Amniotic epithelial cell (primary cell): ENCODE measurements around the gene ATRN.
"Not testable (repeated sequence)": the region's sequence is repeated elsewhere in the genome, so short reads cannot be mapped to it uniquely, and the experiment has no call there.

ENCODE experiments used
- DNase-seq: peaks from one replicate; pipeline ENCODE4 v3.0.0-alpha.2; 2010; ENCODE audit warnings: low read depth

The ATRN gene

DNA sequence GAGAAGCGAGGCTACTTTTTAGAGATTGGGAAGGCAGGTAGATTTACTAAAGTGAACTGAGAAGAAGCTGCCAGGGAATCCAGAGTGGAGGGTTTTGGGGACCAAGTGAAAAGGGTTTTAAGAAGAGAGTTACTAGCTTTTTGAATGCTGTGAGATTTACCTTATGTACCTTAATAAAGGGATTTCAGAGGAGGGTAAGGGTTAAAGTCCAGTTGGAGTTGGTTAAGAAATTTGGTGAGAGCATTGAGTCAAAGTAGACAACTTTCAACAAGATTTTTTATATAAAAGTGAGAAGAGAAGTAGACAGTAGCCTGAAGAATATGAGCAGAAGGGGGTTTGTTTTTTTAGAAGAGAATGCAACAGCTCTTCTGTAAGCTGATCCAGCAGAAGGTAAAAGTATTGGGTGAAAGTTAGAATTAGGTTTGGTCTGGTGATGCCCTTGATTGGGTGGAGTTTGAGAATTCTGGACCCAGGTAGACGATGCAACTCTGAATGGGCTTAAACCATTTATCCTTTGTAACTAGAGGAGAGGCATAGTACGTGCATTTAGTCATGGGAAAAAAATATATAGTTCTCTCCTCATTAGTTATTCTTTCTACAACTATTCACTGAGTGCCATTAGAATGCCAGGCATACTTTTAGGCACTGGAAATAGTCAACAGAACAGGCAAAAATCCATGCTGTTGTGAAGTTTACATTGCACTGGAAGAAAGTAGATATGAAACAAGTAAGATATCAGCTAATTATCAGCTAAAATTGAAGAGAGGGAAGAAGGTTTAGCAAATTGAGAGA is 44.8 kb downstream of the ATRN start:
- peak; percentile 37 for DNase-seq

DNA sequence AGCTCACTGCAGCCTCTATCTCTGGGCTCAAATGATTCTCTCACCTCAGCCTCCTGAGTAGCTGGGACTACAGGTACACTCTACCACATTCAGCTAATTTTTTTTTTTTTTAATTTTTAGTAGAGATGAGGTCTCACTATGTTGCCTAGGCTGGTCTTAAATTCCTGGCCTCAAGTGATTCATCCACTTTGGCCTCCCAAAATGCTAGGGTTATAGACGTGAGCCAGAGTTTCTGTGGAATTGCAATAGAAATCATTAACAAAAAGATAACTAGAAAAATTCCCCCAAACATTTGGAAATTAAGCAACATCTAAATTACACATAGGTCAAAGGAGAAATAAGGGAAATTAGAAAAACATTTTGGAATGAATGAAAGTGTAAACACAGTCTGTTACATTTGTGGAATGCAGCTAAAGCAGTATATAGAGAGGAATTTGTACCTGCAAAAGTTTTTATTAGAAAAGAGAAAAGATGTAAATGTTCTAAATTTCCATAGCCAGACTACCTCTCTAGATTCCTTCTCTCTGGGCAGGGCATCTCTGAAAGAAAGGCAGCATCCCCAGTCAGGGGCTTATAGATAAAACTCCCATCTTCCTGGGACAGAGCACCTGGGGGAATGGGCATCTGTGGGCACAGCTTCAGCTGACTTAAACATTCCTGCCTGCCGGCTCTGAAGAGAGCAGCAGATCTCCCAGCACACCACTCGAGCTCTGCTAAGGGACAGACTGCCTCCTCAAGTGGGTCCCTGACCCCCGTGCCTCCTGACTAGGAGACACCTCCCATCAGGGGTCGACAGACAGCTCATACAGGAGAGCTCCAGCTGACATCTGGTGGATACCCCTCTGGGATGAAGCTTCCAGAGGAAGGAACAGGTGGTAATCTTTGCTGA is 51.3 kb downstream of the ATRN start:
- DNase-seq = no peak

DNA sequence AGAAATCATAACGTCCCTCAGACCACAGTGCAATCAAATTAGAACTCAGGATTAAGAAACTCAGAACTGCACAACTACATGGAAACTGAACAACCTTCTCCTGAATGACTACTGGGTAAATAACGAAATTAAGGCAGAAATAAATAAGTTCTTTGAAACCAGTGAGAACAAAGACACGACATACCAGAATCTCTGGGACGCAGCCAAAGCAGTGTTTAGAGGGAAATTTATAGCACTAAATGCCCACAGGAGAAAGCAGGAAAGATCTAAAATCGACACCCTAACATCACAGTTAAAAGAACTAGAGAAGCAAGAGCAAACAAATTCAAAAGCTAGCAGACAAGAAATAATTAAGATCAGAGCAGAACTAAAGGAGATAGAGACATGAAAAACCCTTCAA is 53.9 kb downstream of the ATRN start:
- not testable (repeated sequence) for DNase-seq

DNA sequence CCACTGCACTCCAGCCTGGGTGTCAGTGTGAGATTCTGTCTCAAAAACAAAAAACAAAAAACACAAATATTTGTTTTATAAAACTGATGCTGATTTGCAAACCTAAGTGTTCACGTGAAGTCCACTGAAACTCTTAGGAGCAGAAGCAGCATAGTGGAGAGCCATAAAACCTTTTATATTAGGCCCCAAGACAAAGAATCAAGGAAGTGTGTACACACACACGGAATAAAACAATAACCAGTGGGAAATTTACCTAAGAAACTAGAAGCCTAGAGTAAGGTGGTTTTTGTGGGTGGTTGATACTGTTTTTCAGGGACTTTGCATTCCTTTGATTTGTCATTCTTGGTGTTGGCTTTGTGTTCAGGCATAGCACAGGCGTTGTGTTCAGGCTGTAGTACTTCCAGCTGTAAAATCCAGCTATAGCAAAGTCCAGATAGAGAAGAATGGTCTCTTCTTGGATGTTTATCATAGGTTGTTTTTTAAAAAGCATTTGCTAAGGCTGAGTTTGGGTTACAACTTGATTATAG is 61.3 kb downstream of the ATRN start:
- no peak for DNase-seq

DNA sequence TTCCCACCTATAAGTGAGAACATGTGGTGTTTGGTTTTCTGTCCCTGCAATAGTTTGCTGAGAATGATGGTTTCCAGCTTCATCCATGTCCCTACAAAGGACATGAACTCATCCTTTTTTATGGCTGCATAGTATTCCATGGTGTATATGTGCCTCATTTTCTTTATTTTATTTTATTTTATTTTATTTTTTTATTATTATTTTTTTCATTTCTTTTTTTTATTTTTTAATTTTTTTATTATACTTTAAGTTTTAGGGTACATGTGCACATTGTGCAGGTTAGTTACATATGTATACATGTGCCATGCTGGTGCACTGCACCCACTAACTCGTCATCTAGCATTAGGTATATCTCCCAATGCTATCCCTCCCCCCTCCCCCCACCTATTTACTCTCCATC is 66.9 kb downstream of the ATRN start:
- DNase-seq = not testable (repeated sequence)

DNA sequence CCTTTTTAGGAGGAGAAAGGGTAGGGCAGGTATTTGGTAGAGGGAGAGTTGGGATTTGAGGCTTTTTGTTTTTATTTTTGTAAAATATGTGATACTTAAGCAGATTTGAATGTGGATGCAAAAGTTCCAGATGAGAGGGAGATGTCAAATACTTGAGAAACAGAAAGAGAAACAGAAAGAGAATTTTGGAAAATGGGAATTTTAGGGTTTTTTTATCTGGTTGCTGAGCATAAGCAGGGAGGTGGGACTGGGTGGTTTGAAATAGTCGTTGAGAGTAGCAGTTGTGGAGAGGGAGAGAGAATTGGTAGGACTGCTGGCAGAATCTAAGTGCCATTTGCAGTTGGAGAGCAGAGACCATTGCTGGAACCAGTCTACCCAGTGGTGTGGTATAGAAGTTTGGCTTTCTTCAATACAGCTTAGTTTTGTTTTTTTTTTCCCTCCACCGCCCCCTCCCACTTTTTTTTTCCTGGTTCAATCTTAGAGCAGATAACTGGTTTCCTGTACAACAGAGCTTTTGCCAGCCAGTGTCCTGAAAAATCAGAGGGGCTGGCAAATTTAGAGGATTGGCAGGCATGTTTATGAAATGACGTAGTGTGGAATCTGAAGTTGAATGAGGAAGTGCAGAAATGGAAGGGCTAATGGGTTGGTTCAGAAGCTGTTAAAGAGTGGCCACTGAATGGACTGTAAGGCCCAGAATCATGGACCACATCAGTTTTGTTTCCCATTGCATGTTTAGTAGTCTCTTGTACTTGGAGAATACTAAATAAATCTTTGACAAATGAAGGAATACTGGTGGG is 68.7 kb downstream of the ATRN start:
- no peak for DNase-seq

DNA sequence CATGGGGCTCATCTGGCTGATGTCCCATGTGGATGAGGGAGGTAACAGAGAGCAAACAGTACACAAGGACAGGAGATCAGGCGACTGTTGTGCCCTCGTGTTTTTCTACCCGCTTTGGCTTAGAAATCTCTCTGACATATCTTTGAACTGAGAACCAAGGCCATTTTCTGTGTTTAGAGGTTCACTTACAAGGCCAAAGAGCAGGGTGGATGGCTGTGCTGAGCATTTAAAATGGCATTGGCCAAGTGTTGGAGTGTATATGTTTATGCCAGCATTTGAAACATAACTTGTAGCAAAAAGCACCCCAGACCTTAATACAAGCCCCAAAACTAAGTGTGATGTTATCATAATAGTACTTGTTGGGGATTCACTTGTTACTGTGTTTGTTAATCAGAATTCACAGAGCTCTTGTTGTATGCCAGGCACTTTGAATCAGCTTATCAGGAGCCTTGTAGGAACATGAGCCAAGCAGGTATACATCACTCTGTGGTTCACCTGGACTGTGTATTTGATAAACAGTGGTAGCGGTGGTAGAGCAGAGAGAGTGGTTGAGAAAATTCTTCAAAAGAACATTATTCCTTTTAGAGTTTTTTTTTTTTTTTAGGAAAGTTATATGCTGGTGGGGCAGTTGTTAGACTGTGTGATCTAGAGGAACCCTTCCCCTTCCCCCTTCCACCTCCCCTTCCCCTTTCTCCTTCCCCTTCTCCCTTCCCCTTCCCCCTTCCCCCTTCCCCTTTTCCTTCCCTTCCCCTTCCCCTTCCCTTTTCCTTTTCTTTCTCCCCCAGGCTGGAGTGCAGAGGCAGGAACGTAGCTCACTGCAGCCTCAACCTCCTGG is 71.3 kb downstream of the ATRN start:
- DNase-seq = no peak

DNA sequence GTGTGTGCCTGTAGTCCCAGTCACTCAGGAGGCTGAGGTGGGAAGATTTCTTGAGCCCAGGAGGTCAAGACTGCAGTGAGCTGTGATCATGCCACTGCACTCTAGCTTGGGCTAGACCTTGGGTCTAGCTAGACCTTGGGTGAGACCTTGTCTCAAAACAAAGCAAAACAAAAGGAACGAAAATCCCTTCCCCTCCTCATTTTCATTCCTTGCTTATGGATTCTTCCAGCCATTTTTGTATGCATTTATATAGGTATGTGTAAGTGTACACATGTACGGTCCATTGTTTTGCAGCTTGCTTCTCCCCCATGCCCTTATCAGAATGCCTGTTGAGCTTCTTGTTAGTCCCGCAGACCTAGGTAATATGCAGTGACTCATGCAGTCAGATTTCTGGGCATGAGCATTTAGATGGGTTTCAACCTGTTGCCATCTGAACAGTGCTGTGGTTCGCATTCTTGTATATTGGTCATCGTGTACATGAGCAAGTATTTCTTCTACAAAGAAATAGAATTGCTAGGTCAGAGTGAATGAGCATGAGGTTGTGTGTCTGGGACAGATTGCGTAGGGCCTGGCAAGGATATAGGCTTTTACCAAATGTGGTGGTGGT is 73.2 kb downstream of the ATRN start:
- peak; percentile 93 for DNase-seq

DNA sequence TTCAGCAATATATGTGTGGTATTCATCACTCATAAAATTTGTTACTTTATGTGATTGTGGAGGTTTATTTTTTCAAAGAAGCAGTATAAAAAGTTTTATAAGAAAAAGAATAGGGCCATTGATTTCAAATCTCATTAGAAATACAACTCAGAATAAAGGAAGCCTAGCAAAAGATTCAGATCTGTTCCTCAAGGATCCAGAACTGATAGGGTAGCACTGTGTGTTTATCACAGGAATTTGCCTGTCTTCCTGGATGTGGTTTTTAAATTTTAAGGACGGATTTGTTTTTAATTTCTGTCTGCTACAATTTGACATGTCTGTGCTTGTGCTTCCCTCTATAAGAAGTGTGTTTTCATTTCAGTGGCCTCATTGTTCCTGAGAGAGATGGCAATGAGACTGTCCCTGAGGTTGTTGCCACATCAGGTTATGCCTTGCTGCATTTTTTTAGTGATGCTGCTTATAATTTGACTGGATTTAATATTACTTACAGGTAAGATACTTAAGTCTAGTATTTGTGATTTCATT is 74.6 kb downstream of the ATRN start:
- no peak for DNase-seq

DNA sequence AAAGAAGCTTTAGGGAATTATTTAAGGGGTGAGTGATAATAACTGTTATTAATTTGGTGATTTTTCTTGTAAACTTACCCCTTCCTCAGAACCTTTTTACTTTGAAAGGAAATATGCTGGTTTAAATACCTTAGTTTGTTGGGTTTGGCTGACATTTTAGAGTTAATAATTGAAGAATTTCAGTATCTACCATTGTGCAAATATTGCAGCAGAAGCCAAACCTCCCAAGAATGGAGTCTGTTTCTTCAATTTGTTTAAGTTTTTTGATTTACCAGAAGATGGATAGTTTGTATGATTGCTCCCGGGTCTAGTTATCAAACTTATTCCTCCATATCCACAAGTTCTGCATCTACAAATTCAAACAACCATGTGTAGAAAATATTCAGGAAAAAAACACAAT is 77.1 kb downstream of the ATRN start:
- DNase-seq = no peak

DNA sequence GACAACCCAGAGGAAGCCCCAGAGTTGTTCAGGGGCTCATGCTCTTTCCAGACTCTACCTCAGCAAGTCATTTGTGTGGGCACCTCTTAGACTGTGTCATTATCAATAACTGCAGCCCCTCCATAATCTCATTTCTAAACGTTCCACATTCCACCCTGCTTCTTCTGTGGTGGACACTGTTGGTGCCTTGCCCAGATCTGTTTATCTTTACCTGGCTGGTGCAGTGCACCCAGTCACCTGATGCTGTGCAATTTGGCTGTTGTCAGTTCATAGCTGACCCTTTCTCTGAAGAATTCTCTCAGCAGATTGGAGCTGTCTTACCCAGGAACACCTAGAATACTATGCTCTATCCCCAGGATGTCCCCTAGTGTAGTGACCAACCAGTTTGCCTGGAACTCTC is 80.0 kb downstream of the ATRN start:
- DNase-seq = no peak

DNA sequence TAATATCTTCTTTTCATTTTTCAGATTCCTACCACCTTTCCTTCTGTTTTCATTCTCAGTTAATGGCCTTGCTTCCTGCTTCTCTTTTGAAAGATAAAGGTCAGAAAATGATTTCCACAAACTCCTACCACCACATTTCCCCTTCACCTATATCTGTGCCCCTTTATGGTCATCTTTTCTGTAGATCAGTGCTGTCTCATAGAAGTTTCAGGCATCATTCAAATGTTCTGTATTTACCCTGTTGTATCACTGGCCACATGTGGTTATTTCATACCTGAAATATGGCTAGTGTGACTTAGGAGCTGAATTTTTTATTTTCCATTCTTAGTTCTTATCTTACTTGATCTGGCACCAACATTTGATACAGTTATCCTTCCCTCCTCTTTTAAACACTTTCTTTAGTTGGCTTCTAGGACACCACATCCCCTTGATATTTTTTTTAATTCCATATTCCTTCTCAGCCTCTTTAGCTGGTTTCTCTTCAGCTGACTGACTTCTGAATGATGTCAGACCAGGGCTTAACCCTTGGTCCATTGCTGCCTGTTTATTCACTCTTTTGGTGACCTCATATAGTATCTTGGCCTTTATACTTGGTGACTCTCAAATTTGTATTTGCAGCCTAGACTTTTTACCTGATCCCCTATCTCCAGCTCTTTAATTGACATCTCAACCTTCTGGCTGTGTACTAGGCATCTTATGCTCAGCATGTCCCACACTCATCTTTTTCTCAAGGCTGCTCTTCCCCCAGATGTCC is 81.0 kb downstream of the ATRN start:
- peak; percentile 33 for DNase-seq

DNA sequence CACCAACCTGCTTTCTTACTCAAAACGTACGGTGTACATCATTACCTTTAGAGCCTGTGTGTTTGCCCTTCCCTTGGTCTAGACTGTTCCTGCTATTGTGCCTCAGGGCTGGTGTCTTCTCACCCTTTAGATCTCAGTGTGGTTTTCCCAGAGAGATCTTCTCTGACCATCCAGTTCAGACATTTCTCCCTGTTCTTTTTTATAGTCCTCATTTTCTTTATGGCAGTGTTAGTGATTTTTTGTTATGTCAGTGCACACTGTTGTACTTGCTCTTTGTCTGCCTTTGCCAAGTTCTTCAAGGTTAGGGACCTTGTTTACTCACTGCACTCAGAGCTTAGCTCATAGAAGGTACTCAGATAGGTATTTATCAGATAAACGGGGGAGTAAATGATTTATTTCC is 82.8 kb downstream of the ATRN start:
- DNase-seq = peak; percentile 21

DNA sequence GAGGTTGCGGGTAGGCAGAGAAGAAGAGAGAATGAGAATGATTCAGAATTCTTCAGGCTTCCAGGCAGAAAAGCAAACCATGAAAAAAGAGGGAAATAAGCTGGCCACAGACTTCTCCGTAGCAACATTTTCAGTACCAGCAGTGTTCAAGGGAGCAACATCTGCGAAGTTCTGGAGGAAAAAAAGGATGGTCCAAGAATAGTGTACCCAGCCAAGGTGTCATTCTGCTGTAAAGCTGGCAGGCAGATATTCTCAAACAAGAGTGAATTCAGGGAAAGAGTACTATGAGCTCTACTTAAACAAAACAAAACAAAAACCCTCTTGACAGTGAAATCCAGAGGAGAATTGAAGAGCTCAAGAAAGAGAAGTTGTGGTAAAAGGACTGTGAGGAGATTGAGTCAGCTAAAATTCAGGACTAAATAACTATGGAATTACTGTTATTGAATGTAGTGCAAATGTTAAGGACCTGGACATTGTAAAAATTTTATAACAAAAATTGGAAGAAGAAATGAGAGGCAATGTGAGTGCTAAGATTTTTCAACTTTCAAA is 86.5 kb downstream of the ATRN start:
- DNase-seq = no peak

DNA sequence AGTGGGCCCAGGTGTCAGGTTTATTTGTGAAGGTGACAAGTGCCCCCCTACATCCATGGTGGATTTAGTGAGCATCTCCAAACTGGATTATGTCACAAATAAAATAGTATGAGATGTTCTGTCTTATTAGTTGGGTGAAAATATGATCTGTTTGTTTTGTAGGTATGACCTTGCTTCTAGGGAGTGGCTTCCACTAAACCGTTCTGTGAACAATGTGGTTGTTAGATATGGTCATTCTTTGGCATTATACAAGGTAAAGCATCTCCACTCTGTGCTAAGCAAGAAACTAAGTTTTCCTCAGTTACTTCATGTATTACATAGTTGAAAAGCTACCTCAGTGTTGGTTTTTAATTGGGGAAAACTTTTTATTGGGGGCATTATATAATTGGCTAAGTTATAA is 88.4 kb downstream of the ATRN start:
- no peak for DNase-seq

DNA sequence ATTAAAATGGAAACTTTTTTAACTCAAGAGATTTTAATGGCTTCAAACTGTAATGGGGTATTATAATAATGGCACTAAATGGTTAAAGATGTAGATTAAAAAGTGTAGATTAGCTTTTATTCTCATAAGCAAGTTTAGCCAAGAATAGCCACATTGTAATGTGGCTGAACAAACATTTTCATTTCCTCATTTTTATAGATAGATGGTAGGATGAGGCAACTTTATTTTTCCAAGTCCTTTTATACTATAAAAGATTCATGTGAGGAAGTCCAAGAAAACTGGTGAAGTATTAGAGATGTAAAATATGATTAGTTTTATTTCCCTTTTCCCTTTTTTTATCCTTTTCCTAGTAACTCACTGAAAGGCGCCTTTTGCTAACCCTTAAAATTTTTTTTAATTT is 88.8 kb downstream of the ATRN start:
- no peak for DNase-seq

DNA sequence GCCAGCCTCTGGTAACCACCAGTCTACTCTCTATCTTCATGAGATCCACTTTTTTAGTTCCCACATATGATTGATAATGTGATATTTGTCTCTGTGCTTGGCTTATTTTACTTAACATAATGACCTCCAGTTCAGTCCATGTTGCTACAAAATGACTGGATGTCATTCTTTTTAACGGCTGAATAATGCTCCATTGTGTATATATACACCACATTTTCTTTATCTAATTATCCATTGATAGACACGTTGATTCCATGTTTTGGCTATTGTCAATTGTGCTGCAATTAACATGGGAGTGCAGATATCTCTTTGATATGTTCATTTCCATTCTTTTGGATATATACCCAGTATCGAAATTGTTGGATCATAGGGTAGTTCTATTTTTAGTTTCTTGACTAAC is 89.3 kb downstream of the ATRN start:
- DNase-seq = no peak

DNA sequence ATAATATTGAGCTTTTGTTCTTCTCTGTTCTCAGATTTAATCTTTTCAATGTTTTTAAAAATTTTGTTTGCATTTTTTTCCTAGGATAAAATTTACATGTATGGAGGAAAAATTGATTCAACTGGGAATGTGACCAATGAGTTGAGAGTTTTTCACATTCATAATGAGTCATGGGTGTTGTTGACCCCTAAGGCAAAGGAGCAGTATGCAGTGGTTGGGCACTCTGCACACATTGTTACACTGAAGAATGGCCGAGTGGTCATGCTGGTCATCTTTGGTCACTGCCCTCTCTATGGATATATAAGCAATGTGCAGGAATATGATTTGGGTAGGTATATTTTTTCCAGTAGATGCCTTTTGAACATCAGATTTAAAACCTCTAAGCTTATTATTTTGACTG is 89.8 kb downstream of the ATRN start:
- no peak for DNase-seq

DNA sequence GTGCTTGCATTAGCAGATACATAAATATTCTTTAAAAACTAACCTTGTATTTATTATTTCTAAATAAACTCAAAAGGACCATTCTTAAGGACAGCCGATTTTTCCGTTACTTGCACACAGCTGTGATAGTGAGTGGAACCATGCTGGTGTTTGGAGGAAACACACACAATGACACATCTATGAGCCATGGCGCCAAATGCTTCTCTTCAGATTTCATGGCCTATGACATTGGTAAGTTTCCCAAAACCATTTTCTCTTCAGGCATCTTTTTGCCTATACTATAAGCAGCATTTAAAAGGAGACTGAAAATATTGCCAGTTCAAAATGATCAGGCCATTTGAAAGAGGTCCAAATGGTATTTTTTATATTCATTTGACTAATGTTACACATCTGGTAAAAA is 92.3 kb downstream of the ATRN start:
- DNase-seq = no peak
